NCI-H226 (cell line): ENCODE measurements around the gene ADA.
"Not testable (repeated sequence)": the region's sequence is repeated elsewhere in the genome, so short reads cannot be mapped to it uniquely, and the experiment has no call there.

Source experiments
- DNase-seq: peaks from one replicate; pipeline ENCODE4 v3.0.0-alpha.2; 2015

ADA gene

GRCh38 chr20:44651684-44652423 lies at the start of gene ADA:
TSS of gene ADA (minus strand) at chr20:44651699. CDS start at chr20:44651607, 92 bp downstream.
- DNase-seq: peak; percentile 42

- DNase-seq: no peak
Measured at GRCh38 chr20:44700306-44700705, 48.8 kb upstream of the ADA start.

- DNase-seq: no peak
Measured at GRCh38 chr20:44698351-44698750, 46.9 kb upstream of the ADA start.

- DNase-seq: not testable (repeated sequence)
Measured at GRCh38 chr20:44697041-44697440, 45.5 kb upstream of the ADA start.

GRCh38 chr20:44696315-44696714 lies 44.8 kb upstream of the ADA start:
- DNase-seq: no peak

GRCh38 chr20:44695674-44696300 lies 44.3 kb upstream of the ADA start:
- DNase-seq: peak; percentile 31

GRCh38 chr20:44695295-44695673 lies 43.8 kb upstream of the ADA start:
- no peak for DNase-seq

GRCh38 chr20:44694159-44694558 lies 42.7 kb upstream of the ADA start:
- no peak for DNase-seq

- no peak for DNase-seq
Measured at GRCh38 chr20:44693627-44694026, 42.1 kb upstream of the ADA start.

GRCh38 chr20:44692932-44693480 lies 41.5 kb upstream of the ADA start:
- peak; percentile 97 for DNase-seq

- no peak for DNase-seq
Measured at GRCh38 chr20:44691424-44692423, 40.2 kb upstream of the ADA start.

GRCh38 chr20:44690781-44691423 lies 39.4 kb upstream of the ADA start:
- no peak for DNase-seq

- DNase-seq: no peak
Measured at GRCh38 chr20:44689809-44690208, 38.3 kb upstream of the ADA start.

- no peak for DNase-seq
Measured at GRCh38 chr20:44688053-44688625, 36.6 kb upstream of the ADA start.

- no peak for DNase-seq
Measured at GRCh38 chr20:44686934-44687333, 35.4 kb upstream of the ADA start.

GRCh38 chr20:44684047-44684967 lies 32.8 kb upstream of the ADA start:
- DNase-seq: no peak

- peak; percentile 48 for DNase-seq
Measured at GRCh38 chr20:44683263-44684046, 32.0 kb upstream of the ADA start.

GRCh38 chr20:44681796-44682566 lies 30.5 kb upstream of the ADA start:
- no peak for DNase-seq

GRCh38 chr20:44678990-44679611 lies 27.6 kb upstream of the ADA start:
- no peak for DNase-seq
